GM18873 (cell line): ENCODE measurements around the gene IFI6.

ENCODE experiments used
- ATAC-seq: cut with Tn5 transposase; IDR thresholded peaks from one replicate; pipeline ENCODE4 v1.9.1; 2021; ENCODE audit warnings: mild to moderate bottlenecking, moderate library complexity, moderate number of reproducible peaks; ENCODE audit not compliant: unreplicated experiment, low FRiP score

IFI6 gene

DNA sequence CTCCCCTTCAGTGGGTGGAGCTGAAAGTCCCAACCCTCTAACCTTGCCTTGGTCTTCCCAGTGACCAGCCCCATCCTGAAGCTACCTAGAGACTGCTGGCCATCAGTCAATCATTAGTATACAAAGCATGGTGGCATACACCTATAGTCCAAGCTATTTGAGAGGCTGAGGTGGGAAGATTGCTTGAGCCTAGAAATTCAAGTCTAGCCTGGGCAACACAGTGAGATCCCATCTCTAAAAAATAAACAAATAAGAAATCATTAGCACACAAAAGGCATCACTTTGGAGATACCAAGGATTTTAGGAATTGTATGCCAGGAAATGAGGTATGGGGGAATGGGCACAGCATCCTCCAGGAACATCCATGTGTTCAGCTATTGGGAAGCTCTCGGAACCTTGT lies 4.4 kb upstream of the IFI6 start:
- no peak for ATAC-seq

DNA sequence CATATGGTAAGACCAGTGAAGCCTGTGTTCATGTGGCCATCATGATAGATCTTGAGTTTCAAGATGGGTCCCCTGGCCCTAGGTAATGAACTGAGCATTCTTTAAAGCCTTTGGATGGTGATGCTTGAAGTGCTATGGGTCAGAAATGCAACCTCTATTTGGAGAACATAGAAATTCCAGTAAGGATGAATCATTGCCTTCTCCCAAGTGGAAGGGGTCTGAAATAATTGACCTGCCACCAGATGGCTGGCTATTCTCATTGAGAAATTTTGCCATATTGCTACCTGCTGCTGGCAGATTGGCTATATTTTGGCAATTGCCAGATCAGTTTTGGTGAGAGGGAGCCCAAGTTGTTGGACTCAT lies 739 bp upstream of the IFI6 start:
- ATAC-seq, result no peak

GRCh38 chr1:27669876-27670275 lies 2.1 kb downstream of the IFI6 start:
- no peak for ATAC-seq

DNA sequence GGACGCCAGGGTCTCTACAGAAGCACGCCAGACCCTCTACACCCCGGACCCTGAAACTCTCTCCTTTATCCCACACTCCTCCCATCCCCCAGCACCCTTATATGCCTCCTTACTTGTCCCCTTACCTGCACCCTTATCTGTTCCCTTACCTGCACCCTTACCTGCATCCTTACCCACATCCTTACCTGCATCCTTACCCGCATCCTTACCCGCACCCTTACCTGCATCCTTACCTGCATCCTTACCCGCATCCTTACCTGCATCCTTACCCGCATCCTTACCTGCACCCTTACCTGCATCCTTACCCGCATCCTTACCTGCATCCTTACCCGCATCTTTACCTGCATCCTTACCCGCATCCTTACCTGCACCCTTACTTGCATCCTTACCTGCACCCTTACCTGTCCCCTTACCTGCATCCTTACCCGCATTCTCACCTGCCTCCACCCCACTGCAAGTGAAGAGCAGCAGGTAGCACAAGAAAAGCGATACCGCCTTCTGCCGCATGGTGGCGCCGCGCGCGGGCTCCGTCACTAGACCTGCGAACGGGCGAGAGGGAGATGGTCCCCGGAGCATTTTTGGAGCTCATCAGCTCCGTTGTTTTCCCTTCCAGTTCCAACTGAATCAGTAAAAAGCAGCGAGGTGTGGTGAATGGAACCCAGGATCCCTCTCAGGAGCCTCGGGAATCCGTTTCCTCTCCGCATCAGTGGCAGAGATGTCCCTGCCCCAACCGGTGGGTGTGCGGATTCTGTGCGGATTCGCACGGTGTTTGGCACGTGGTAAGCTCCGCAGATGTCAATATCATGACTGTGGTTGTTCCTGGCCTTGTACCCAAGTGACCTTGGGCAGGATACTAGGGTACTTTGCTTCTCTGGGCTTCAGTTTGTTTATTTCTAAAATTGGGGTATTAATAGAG lies 2.9 kb downstream of the IFI6 start:
- no peak for ATAC-seq

GRCh38 chr1:27668121-27668807 lies 3.7 kb downstream of the IFI6 start:
- ATAC-seq, result no peak

DNA sequence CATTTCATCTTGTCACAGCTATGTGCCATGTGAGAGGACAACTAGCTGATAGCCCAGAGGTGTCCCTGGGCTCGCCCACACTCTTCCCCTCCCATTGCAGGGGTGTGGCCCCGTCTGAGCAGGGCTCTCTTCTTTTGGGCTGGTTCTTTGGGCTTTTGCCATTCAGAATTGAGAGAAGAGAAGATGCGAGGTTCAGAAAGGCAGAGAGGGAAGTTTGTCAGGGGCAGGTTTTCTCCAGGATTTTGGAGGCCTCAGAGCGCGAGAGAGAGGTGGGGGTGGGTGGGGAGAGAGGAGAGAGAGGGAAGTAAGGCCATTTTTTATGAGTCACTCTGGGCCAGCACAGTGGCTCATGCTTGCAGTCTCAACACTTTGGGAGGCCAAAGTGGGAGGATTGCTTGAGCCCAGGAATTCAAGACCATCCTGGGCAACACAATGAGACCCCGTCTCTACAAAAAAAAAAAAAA lies 5.2 kb downstream of the IFI6 start:
- ATAC-seq, result no peak

GRCh38 chr1:27666294-27666693 lies 5.7 kb downstream of the IFI6 start:
- ATAC-seq, result no peak

GRCh38 chr1:27665016-27665651 lies 6.9 kb downstream of the IFI6 start:
- ATAC-seq, result no peak

DNA sequence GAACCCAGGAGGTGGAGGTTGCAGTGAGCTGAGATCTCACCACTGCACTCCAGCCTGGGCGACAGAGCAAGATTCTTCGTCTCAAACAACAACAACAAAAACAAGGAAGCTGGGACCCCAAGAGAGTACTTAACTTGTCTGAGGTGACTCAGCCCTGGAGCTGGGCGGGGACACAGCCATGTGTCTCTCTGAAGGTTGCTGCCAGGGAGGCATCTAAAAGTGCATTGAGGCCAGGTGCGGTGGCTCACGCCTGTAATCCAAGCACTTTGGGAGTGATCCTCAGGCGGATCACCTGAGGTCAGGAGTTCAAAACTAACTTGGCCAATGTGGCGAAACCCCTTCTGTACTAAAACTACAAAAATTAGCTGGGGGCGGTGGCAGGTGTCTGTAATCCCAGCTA lies 7.7 kb downstream of the IFI6 start:
- no peak for ATAC-seq

- ATAC-seq, result no peak
These were observed 9.1 kb downstream of the IFI6 start for GRCh38 chr1:27662707-27663393.

DNA sequence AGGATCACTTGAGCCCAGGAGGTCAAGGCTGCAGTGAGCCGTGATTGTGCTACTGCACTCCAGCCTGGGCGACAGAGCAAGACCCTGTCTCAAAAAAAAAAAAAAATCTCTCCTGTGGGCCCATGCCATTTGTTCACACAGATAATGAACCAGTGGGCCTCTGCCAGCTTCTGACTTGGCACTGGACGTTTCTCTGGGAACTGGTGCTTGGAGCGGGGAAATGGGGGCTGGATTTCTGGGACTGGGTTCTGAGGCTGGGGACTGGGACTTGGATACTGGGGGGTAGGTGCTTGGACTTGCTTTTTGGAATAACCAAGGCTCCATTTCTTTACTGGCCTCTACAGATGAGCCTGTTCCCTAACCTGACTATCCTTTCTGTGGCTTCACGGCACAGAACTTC lies 9.7 kb downstream of the IFI6 start:
- ATAC-seq, result no peak

DNA sequence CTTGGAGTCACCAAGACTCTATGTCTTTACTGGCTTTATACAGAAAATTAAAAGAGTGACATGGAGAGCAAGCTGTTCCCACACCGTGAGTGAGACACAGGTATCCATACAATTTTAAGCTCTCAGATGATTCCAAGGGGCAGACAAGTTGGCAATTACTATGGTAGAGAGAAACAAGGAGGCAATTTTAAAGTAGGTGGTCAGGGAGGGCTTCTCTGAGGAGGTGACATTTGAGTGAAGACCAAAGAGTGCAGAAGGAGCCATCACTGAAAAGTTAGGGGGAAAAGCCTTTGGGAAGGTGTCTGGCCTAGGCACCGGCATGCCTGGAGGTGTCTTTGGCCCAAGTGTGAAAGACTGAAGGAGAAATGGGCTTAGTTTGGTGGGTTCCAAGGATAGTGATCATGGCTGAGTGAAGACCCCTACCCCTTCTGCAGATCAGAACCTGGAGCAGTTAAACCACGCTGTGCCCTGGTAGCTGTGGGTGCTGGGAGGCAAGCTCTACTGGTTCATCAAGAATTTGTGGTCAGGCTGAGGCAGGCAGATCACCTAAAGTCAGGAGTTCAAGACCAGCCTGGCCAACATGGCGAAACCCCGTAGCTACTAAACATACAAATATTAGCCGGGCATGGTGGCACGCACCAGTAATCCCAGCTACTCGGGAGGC lies 10.4 kb downstream of the IFI6 start:
- ATAC-seq, result no peak

- ATAC-seq, result peak; percentile 14
These were observed 11.6 kb downstream of the IFI6 start for GRCh38 chr1:27660300-27660835.

GRCh38 chr1:27659497-27660299 lies 12.3 kb downstream of the IFI6 start:
- peak; percentile 66 for ATAC-seq

GRCh38 chr1:27658951-27659496 lies 13.0 kb downstream of the IFI6 start:
- peak; percentile 6 for ATAC-seq

- ATAC-seq, result no peak
These were observed 15.7 kb downstream of the IFI6 start for GRCh38 chr1:27656157-27656893.

DNA sequence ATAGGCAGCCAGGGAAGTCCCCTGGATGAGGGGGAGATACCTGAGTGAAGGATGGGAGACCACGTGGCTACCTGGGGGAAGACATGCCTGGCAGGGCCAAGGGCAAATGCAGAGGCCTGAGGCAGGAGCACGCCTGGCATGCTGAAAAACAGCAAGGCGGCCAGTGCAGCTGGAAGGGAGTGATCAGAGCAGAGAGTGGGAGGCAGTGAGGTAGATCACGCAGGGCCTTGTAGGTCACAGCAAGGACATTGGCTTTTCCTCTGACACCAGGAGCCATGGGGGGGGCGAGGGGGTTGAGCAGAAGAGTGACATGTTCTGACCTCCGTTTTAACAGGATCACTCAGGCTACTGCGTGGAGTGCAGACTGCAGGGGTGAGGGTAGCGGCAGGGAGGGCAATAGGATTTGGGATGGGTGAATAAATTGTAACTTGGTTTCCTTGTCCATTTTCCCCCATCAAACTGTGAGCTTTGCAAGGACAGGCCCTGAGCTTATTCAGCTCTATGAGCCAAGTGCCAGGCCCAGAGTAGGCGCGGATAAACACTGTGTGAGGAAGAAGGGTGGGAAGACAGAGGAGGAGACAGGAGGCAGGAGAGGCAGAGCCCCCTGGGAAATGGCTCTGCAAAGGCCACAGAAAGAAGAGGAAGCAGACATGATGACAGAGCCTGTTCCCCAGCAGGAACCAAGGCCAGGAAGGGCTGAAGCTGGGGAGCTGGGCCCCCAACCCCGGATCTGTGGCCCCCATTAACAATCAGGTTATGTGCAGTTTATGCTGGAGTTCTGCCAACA lies 16.6 kb downstream of the IFI6 start:
- ATAC-seq, result no peak
